ENCODE measurements around the gene NUTF2. TPM values are rescaled to one million over a fixed set of nuclear protein-coding genes. Genes with fewer than 3 reads are reported as not detected.

Gene NUTF2
- 100 to 1,000 TPM; 104 to 135 (median 122) TPM for polyA plus RNA-seq (ENCODE audit: insufficient read length in 10 of 10)
- long read RNA-seq, donor 1, transcript NUTF2-206 (5 exons, 1,119 nt): minor isoform, 8 of 208 reads
- long read RNA-seq, donor 1, transcript NUTF2-208 (1 exons, 2,608 nt): major isoform, 106 of 208 reads
- long read RNA-seq, donor 1, transcript NUTF2-201 (5 exons, 2,321 nt): minor isoform, 70 of 208 reads
- long read RNA-seq, donor 1, transcript NUTF2-204 (3 exons, 593 nt): minor isoform, 6 of 208 reads
- long read RNA-seq, donor 1, partial matches to known transcripts: 15 of 208 reads
- long read RNA-seq, donor 1, other reads (novel, unspliced or antisense): 0 of 208 reads
- long read RNA-seq, donor 2, transcript NUTF2-201 (5 exons, 2,321 nt): minor isoform, 42 of 135 reads
- long read RNA-seq, donor 2, transcript NUTF2-206 (5 exons, 1,119 nt): minor isoform, 9 of 135 reads
- long read RNA-seq, donor 2, transcript NUTF2-204 (3 exons, 593 nt): minor isoform, 10 of 135 reads
- long read RNA-seq, donor 2, transcript NUTF2-208 (1 exons, 2,608 nt): major isoform, 70 of 135 reads
- long read RNA-seq, donor 2, partial matches to known transcripts: 0 of 135 reads
- long read RNA-seq, donor 2, other reads (novel, unspliced or antisense): 0 of 135 reads
- long read RNA-seq, donor 3: 0 reads
- long read RNA-seq, donor 4, transcript NUTF2-201 (5 exons, 2,321 nt): minor isoform, 70 of 214 reads
- long read RNA-seq, donor 4, transcript NUTF2-208 (1 exons, 2,608 nt): major isoform, 126 of 214 reads
- long read RNA-seq, donor 4, transcript NUTF2-206 (5 exons, 1,119 nt): minor isoform, 5 of 214 reads
- long read RNA-seq, donor 4, partial matches to known transcripts: 5 of 214 reads
- long read RNA-seq, donor 4, other reads (novel, unspliced or antisense): 0 of 214 reads
- long read RNA-seq, donor 5, transcript NUTF2-201 (5 exons, 2,321 nt): major isoform, 96 of 228 reads
- long read RNA-seq, donor 5, transcript NUTF2-208 (1 exons, 2,608 nt): minor isoform, 82 of 228 reads
- long read RNA-seq, donor 5, transcript NUTF2-204 (3 exons, 593 nt): minor isoform, 13 of 228 reads
- long read RNA-seq, donor 5, transcript NUTF2-206 (5 exons, 1,119 nt): minor isoform, 10 of 228 reads
- long read RNA-seq, donor 5, partial matches to known transcripts: 23 of 228 reads
- long read RNA-seq, donor 5, other reads (novel, unspliced or antisense): 0 of 228 reads
- long read RNA-seq, donor 6, transcript NUTF2-208 (1 exons, 2,608 nt): major isoform, 206 of 317 reads
- long read RNA-seq, donor 6, transcript NUTF2-206 (5 exons, 1,119 nt): minor isoform, 7 of 317 reads
- long read RNA-seq, donor 6, transcript NUTF2-201 (5 exons, 2,321 nt): minor isoform, 70 of 317 reads
- long read RNA-seq, donor 6, transcript NUTF2-204 (3 exons, 593 nt): minor isoform, 12 of 317 reads
- long read RNA-seq, donor 6, partial matches to known transcripts: 17 of 317 reads
- long read RNA-seq, donor 6, other reads (novel, unspliced or antisense): 0 of 317 reads
- long read RNA-seq, donor 7, transcript NUTF2-208 (1 exons, 2,608 nt): major isoform, 124 of 191 reads
- long read RNA-seq, donor 7, transcript NUTF2-204 (3 exons, 593 nt): minor isoform, 6 of 191 reads
- long read RNA-seq, donor 7, transcript NUTF2-201 (5 exons, 2,321 nt): minor isoform, 56 of 191 reads
- long read RNA-seq, donor 7, partial matches to known transcripts: 0 of 191 reads
- long read RNA-seq, donor 7, other reads (novel, unspliced or antisense): 0 of 191 reads
- long read RNA-seq, donor 8, transcript NUTF2-201 (5 exons, 2,321 nt): minor isoform, 54 of 188 reads
- long read RNA-seq, donor 8, transcript NUTF2-208 (1 exons, 2,608 nt): major isoform, 123 of 188 reads
- long read RNA-seq, donor 8, partial matches to known transcripts: 5 of 188 reads
- long read RNA-seq, donor 8, other reads (novel, unspliced or antisense): 0 of 188 reads
- long read RNA-seq, donor 9, transcript NUTF2-201 (5 exons, 2,321 nt): major isoform, 9 of 19 reads
- long read RNA-seq, donor 9, transcript NUTF2-208 (1 exons, 2,608 nt): minor isoform, 8 of 19 reads
- long read RNA-seq, donor 9, partial matches to known transcripts: 0 of 19 reads
- long read RNA-seq, donor 9, other reads (novel, unspliced or antisense): 0 of 19 reads

DNA sequence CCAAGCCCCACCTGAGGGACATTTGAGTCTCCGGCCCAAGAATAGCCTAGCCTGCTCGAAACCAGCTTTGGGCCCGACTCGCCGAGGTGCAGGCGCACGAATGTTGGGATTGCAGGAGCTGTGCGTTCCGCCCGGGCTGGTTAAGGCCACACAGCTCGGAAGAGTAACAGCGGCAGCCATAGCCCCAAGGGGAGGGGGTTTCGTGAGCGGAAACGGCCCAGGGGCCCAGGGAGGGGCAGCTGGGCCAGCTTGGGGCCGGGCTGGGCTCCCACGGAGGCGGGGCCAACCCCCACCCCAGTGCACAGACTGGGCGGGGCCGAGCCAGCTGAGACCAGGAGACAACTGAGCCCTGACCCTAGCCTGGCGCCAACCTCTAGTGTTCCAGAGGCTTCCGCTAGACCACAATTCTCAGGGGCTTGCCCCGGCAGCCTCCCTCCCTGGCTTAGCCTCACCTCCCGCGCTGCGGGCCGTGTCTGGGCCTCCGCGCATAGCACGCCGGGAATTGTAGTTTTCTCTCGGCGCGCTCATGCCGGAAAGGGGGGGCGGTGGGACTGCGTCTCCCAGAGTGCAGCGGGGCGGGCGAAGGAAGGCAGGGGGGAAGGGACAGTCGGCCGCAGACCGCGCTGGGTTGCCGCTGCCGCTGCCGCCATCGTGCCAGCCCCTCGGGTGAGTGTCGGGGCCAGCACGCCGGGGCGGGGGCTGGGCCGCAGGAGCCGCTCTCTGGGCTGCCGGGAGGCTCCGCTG is at the start of gene NUTF2:
NUTF2 (plus strand) TSS at position 614 of the 744 bp plus-strand sequence. CDS start 18,198 bp downstream, outside the sequence.
- peak; percentile 97 to 99 (median 97) for DNase-seq

DNA sequence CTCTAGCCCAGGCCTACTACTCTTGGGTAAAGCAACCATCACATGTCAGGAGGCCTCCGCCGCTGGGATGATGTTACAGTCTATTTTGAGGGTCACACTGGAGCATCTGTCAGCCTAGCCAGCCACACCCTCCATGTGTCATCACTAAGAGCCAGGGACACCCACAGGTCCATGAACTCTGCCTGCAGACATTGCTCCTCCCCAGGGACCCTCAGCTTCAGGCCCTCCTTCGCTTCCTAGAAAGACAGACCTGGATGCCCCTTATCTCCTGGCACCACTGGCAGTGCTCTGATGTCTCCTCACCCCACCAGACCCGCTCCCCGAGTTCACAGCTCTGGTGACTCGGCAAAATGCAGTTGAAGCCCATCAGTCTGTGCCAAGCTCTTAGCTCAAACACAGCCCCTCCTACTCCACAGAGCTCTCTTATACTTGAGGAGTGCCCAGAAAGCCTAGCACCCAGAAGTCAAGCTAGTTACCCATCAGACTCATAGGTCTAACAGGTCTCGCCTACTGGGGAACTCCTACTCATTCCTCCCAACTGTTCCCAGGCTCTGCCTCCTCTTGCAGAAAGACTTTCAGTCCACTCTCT is 46.3 kb upstream of the NUTF2 start:
- peak; percentile 21 to 59 (median 22) for DNase-seq

DNA sequence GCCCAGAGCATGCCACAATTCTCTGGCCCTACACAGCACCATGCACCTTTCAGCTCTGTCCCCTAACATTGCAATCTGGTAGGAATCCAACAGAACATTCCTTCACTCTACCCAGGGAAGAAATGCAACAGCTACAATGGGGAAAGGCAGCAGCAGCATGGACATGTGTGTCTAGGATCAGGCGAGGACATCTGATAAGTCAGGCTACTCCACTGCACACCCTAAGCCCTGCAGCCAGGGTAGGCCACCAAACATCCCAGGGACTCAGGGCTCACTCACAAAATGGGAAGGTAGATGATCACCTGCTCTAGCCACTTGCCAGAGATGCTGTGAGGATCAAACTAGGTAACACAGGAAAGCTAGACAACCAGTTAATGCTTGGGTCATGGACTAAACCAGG is 45.5 kb upstream of the NUTF2 start:
- DNase-seq: no peak

DNA sequence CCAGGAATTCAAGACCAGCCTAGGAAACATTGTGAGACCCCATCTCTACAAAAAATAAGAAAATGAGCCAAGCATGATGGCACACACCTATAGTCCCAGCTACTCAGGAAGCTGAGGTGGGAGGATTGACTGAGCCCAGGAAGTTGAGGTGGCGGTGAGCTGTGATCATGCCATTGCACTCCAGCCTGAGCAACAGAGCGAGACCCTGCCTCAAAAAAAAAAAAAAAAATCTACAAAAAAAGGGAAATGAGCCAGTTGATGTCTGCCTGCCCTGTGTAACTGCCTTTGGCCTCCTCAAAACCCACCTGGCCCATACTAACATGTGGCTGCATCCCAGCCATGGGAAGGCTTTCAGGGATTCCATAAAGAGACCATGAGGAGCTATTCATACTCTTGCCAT is 44.9 kb upstream of the NUTF2 start:
- DNase-seq: no peak

DNA sequence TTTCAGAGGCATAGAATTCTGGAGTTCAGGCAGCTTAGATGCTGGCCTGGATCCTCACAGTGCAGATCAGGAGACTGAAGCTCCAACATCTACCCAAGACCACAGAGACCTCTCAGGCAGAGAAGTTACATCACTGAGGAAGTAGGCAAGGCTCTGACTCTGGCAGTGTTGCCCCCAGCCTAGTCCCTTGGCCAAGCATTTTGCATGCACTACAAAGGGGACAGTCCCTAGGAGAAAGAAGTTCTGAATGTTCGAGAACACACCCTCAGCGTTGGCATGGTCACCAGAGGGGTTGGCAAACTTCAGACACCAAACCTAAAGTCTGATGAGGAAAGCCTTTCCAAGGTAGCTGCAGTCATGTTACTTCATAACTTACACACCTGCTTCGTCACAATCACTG is 42.8 kb upstream of the NUTF2 start:
- no peak for DNase-seq

DNA sequence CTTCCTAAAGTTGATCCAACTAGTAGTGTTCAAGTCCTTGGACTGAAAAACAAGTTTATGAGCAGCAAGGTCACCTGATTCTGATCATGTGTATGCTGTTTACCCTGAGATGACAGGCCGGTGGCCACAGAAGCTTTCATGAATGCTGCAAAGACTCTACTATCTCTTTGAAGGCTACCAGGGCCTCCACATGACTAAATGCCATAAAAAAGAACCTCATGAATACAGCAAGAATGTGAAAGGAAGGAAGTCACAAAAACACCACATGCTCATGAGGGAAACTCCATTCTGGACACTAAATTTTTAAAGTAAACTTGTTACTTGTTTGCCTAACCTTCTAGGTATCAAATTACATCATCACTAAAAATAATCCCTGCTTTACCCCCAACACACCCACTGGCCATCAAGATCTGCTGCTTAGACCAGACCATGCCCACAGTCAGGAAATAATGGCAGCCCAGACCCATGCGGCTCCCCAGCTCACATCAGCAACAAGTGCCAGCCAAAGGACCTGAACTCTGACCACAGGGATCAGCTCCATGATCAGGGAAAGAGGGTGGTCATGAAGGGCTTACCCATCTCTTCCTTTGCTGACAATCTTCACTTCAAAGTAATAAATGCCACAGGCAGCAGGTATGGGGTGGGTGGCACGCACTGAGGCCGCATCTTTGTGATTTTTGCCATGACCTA is 41.7 kb upstream of the NUTF2 start:
- no peak for DNase-seq

DNA sequence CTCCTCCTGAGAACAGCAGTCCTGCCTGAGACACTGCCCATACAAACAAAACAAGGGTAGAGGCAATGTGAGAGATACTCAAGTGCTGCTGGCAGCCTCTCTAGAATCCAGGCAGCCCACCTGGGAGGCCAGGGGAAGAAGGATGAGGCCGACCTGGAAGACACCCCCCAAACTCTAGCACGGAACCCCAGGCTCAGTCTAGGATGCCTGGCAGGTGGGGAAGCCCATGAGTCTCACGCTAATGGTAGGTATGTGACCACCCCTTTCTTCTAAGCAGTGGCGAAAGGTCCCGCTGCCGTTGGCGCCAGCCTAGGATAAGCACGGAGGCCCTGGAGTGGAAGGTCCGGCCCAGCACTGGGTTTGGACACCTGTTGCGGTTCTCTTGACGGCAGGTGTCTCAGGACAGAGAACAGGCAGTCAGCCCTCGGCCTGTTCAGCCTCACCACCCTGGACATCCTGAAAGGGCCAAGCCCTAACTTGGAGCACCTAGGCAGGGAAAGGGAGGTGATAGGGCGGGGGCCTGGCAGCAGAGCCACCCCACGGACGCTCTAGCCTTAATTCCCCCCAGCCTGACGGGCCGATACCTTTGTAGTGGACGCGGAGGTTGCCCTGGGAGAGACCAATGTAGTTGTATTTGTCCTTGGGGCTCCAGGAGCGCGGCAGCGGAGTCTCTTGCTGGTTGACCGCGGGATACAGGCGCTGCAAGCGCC is 40.9 kb upstream of the NUTF2 start:
- DNase-seq: peak in 1 of 3 donors; percentile 10

DNA sequence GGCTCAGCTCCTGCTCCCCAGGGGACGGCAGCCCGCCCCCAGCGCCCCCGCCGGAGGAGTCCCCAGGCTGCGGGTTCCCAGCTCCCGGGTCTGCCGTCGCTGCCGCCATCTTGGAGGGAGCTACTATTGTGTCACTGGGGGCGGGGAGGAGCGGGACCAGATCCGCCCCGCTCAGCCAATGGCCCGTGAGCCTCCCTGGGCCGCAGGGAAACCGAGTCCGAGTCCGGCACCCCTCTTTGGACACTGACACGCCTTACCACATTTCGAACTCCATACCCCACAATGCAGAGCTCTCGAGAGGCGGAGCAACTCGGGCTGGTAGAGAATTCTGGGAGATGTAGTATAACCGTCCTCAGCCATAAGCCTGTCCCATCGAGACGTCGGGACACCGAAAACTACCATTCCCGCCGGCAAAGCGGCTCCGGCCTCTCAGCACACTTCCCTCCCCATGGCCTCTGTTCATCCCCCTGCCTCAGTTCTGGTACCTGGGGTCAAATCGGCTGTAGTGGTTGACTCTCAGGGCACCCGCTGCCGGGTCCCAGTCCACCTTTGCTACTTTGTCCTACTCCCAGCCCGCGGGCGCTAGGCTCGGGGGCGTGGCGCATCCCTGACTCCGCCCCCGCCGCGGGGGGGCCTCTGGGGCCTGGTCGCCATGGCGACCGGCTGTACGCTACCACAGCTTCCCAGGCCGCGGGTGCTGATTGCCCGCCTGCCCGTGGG is 40.1 kb upstream of the NUTF2 start, which contains the start of the genes RANBP10 and TSNAXIP1:
RANBP10 (minus strand) TSS at position 133 of the 720 bp plus-strand sequence; CDS start at position 109, 24 bp downstream.
TSNAXIP1 (plus strand) TSS at position 462 of the 720 bp plus-strand sequence. CDS start 261 bp downstream, outside the sequence.
- peak; percentile 99 to 100 (median 99) for DNase-seq

DNA sequence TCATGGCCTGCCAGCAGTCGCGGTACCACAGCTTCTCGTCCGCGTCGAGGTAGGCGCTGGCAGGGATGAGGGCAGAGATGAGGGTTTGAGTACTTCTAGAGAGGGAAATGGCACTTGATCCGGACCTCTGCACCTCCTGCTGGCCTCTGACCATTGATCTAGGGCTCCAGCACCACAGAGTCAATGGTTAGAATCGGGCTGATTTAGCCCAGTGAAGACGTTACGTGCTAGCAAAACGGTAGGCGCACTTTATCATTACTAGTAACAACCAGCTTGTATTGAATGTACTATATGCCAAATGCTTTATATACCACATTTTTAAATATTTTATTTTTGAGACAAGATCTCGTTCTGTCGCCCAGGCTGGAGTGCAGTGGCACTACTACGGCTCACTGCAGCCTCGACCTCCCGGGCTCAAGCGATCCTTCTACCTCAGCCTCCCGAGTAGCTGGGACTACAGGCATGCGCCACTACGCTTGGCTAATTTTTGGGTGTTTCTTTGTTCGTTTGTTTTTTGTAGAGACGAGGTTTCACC is 39.5 kb upstream of the NUTF2 start:
- no peak for DNase-seq

DNA sequence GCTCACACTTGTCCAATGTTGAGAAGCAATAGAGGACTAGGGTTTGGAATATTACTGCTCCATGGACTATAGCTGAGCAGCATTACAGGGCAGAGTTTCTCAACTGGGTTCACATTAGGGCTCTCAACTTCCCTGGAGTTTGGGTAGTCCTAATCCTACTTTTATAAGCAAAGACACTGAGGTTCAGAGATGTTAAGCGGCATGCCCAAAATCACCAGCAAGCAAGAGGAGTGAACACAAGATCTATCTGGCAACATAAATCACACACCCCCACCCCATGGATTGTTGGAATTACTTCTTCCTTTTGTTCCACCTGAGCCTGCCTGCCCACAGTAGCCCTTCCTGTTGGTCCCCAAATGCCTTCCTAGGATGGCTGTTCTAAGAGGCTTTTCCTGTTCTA is 34.8 kb upstream of the NUTF2 start:
- no peak for DNase-seq

DNA sequence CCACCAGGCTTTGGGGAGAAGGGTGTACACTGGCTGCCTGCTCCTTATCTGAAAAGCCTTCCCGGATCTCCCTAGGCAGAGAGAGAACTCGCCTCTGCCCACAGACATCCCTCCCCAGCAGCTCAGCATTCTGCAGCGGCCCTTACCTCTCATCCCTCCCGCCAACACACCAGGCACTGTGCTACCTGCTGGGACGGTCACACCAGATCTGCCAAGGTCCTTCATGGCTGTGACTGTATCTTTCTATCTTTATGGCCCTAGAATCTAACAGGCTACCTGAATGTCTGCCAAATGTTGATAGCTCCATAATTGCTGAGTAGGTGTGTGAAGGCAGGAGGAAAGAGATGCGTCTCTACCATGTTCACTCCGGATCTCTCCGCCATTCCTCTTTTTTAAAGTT is 32.2 kb upstream of the NUTF2 start:
- DNase-seq: no peak

DNA sequence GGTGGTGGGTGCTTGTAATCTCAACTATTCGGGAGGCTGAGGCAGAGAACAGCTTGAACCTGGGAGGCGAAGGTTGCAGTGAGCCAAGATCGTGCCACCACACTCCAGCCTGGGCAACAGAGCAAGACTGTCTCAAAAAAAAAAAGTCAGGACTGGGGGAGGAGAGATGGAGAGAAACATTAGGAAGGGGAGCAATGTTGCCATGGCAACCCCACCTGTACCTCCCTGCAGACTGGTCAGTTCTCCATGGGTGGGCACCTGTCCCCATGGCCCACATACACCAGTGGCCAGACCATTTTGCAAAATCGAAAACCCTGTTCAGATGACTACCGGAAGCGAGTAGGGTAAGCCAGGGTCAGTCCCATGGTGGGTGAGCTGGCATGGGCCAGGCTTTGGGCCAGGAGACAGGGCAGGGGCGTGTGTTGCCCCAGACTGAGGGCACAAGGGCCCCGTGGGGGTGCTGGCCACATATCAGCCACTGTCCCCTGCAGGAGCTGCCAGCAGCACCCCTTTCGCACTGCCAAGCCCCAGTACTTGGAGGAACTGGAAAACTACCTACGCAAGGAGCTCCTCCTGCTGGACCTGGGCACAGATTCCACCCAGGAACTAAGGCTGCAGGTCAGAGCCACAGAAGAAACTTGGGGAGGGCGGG is 26.0 kb upstream of the NUTF2 start:
- DNase-seq: no peak

DNA sequence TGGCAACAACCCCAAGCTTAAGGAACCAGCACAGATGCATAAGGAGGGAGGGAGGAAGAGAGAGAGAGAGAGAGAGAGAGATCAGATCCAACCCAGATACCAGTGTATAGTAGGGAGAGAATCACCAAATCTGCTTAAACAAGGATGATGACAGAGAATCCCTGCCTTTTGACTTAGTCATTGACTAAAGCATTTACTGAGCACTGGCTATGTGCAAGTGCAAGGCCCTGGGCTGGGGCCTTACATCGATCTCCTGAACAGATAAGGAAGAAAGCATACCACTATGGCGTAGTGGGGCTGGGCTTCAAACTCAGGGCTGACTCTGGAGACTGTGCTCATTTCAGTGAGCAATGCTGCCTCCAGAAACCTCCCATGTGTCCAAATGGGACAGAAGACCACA is 24.2 kb upstream of the NUTF2 start:
- no peak for DNase-seq

DNA sequence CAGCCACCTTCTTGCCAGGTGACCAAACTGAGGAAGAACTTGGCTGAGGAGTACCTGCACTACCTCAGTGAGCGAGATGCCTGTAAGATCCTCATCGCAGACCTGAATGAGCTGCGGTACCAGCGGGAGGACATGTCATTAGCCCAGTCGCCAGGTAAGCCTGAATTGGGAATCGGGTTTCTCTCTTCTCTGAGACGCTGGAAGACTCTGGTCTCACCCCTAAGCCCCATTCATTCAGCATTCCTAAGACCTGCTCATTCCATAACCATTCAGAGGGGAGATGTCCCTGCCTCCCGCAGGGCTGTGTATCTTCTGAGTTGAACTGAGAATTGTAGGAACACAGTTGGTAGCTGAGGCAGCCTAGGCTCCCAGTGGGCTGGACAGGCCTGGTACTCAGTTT is 21.6 kb upstream of the NUTF2 start:
- DNase-seq: no peak

DNA sequence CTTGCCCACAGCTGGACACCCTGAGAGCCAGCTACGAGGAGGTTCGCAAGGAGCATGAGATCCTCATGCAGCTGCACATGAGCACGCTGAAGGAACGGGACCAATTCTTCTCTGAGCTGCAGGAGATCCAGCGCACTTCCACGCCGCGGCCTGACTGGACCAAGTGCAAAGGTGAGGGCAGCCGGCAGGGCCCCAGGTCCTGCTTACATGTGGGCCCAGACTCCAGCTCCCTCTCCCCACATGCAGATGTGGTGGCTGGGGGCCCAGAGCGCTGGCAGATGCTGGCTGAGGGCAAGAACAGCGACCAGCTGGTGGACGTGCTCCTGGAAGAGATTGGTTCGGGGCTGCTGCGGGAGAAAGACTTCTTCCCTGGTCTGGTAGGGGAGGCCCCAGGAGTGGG is 20.8 kb upstream of the NUTF2 start:
- no peak for DNase-seq

DNA sequence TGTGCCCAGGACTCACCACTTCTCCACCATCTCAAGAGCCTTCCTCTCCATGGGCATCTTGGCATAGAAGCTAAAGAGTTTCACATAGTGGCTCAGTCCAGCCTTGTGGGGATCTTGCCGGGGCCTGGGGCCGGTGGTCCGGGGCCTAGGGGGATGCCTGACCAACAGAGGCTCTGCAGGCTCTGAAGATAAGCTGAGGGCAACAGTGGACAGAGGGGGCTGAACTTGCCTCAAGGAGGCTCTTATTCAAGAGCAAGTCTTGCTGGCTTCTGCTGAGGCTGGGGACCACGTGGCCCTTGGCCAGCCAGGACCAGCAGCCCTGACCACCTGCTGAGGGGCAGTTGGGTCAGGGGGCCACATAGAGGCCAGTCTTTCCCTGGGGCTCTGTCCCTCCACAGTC is 18.1 kb upstream of the NUTF2 start:
- DNase-seq: no peak
